Head of caudate nucleus (tissue), 42 donors: ENCODE data around the gene ADPRH.

ENCODE experiments used
- DNase-seq, 42 donors: peaks; one replicate each; pipeline versions ENCODE4 v3.0.0 to v3.0.0-alpha.2; 2020 to 2021; ENCODE audit warnings: mixed read lengths in 7 of 42
- intact Hi-C: fragments of 100-400 bp; cut with DNase I; formaldehyde crosslinking; loops from one replicate; pipeline ENCODE4 v1.15.0; 2022

The ADPRH gene

DNA sequence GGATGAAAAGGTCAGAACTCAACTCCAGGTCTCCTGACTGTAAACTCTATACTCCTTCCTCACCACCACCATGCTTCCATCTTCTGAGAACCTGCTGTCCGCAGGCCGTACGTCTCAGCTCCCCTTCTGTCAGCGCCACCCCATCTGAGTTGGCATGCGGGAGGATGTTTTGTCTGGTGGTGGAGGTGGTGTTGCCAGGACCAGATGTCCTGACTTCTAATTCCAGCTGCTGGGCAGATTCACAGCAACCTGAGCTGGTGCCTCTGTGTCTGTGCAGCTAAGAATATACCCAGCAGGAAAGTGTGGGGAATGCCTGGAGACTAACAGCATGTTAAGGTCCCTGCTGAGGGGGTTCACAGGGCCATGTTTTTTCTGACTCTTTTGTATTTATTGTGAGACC is 41.6 kb downstream of the ADPRH start:
- DNase-seq: no peak
- intact Hi-C loops: no loop called here

DNA sequence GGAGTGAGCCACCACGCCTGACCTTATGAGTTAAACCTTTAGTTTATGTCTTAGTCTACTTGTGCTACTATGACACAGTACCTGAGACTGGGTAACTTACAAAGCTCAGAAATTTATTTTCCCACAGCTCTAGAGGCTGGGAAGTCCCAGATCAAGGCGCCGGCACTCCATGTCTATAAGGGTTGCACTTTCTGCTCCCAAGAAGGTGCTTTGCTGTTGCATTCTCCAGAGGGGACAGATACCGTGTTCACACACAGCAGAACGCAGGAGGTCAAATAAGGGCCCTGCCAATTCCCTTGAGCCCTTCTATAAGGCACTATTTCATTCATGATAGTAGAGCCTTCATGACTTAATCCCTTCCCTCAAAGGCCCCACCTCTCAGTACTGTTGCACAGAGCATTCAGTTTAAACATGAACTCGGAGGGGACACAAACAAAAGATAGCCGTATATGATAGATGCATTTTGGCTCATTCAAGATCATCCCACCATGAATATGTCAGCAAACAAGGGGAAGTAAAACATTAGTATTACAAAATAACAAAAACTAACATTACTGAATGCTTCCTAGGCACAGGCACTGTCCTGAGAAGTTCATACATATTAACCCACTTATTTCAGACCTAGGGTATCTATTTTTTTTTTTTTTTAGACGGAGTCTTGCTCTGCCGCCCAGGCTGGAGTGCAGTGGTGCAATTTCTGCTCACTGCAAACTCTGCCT is 44.9 kb downstream of the ADPRH start:
- intact Hi-C loops: no loop called here
- DNase-seq: no peak

DNA sequence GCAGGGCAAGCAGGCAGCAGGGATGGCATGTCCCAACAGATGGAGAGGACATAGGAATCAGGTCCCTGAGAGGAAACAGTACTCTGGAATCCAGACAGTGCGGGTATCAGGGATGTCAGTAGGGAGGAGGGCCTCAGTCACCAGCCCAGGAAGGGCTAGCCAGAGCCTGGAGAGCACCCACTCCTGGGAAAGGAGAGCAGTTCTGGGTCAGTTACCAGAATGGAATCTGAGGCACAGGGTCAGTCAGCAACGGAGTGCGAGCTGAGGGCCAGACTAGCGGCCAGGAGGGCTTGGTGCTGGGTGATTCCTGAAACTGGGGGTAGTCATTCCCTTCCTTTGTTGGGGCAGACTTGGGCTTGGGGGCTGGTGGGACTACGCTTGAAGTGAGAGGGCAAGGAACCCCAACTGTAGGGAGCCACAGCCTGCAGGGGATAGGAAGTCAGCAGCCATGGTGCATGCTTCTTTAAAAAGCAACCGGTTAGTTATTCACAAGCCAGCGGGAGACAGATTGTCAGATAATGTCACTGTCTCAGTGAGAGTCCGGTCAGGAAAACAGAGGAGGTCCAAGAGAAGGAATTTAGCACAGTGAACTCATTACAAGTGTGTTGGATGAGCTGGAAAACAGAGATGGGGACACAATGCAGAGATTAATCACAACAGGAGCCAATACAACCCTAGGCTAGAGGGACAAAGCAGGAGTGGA is 46.3 kb downstream of the ADPRH start:
- DNase-seq: no peak
- intact Hi-C loops: no loop called here

DNA sequence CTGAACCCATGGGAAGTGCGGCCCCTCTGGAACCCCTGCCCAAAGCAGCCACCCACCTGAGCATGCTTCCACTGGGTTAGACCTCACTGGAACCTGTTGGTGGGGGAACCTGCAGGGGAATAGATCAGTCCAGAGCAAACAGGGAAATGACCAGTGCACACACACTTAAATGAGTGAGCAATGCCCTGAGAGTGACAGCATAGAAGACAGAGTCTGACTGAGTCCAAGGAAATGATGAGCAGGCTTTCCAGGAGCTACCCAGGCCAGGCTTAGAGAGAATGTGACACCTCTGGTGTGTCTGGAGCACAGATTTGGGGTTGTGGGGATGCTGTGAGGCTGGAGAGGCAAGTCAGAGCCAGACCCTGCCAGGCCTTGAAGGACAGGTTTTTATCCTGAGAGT is 46.9 kb downstream of the ADPRH start:
- no peak for DNase-seq
- intact Hi-C loops: no loop called here

DNA sequence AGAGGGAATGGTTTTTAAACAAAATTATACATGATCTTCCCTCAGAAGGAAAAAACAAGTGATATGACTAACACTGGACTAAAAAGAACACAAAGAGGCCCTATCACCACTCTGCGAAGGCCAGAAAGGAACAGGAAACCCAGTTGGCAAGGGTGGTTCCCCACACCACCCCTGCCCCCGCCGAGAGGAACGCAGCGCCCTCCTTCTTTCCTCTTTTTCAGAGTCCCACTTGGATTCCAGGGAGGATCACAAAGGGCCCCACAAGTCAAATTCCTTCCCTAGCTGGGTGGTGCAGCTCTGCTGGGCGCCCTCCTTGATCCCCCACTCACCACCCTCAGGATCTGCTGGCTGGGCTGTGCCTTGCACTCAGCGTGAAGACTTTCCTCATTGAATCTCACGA is 48.2 kb downstream of the ADPRH start:
- intact Hi-C loops: no loop called here
- DNase-seq: peak in 12 of 42 donors; percentile 8 to 53 (median 24)

DNA sequence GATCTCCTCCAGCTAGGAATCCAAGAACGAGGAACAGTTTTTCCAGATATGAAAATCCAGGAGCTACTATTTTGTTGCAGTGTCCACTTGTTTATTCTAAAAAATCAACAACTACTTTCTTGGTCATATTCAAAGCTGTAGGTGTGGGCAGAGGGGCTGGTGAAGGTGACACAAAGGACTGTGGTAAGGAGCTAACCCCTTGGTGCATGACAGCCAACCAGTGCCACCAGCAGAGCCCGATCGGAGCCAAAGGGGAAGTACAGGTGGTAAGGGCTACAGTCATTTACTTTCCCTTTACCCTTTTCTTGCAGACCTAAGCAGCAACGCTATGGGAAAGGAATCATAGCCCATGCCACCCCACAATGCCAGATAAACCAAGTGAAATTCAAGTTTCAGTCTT is 49.1 kb downstream of the ADPRH start:
- no peak for DNase-seq
- intact Hi-C loops: no loop called here

DNA sequence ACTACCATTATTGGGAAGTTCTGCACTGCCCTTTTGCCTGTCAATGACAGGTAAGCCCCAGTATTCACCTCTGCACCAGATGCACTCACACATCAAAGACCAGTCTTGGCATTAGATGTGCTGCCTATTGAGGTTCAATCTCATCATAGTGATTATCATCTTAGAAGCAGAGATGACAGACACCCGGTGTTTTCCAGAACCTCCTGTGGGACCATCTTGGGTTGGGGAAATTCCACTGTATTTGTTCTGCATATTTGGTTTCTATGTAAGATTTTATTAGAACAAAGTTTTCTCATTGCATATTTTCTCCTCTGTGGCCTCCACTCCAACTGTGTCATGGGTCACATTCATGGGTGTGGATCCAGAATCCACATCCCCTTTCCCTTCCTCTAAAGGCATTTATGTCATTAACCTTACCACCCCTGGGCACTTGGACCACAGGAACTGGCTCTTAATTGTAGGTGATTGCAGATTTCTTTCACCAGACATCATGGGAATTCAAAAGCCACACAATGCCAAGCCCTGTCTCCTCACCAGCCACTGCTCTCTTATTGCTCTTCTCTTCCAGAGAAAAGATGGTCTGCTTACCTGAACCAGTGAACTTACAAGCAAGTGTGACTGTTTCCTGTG is 49.6 kb downstream of the ADPRH start:
- intact Hi-C loops: no loop called here
- no peak for DNase-seq

DNA sequence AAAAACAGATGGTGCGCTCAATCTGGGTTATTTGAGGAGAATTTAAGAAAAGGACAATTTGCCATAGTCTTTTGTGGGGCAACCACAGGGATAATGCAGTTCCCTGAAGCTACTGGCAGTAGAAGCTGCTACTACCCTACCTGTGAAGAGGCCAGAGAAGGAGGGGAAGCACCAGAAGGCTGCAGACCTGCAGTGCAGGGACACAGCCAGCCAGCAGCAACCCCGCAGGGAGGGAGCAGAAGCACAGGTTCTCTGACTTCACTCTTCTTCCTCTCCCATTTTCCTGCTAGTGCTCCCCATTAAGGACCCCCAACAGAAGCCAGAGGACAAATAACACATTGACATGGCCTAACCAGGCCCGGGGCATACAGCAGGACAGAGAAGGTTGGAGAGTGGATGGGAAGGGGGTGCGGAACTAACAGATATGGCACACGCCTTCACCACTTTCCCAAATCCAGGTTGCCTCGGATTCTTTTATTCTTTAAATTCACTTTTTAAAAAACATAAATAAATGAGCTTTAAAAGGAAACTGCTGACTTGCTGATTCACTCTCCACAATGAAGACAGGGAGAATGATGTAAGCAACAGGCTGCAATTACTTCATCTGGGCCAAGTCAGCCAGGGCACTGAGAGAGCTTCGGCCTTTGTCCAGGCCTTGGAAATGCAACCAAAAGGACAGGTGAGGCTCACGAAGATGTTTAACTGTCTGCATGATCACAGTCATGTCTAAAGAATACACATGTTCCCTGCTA is 51.0 kb downstream of the ADPRH start:
- intact Hi-C loops: no loop called here

DNA sequence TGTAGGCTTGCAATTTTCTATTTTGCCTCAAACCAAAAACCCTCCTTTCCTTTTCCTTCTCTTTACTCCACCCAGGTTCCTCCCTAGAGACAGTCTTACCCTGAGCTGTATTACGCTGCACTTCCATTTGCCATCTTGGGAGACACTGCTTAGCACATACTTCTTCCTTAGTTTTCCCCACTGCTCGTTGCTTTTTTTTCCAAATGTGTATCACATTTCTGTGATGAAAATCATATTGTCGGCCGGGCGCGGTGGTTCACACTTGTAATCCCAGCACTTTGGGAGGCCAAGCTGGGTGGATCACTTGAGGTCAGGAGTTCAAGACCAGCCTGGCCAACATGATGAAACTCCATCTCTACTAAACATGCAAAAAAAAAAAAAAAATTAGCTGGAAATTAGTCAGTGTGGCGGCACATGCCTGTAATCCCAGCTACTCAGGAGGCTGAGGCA is 51.6 kb downstream of the ADPRH start:
- no peak for DNase-seq
- intact Hi-C loops: no loop called here

More for the DNA sequence above, 51.0 kb downstream of the ADPRH start:
- no peak for DNase-seq

DNA sequence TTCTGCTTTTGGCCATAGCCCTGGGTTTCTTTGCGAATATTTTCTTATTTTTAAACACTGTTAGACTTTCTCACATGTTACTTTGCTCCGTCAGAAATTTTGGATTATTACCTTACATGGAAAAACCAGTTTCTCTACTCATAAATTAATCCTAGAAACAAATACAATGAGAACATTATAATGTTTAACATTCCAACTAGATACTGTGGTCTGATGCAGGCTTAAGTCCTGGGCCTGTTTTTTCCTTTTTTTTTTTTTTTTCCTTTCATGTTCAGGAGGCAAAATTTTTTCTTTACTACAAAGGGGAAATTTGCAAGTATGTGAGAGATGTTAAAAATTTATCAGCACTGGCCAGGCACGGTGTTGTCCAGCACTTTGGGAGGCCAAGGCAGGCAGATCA is 52.2 kb downstream of the ADPRH start:
- intact Hi-C loops: no loop called here
- no peak for DNase-seq

DNA sequence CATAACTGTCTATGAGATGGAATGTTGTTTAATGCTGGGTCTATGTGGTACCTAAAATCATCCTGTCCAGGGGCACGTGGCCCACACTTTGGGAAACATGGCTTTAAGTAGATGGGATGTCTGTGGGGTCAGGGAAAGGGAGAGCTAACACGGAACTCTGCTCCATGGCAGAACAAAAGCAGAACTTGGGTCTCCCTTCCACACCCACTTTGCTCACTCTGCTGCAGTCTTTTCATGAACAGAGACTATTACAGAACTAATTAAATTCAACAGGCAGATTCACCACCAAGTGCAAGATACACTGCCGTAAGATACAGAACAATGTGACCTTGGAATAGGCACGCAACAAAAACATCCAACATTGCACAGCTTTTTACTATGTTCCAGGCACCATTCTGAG is 52.9 kb downstream of the ADPRH start:
- DNase-seq: no peak
- intact Hi-C loops: no loop called here

DNA sequence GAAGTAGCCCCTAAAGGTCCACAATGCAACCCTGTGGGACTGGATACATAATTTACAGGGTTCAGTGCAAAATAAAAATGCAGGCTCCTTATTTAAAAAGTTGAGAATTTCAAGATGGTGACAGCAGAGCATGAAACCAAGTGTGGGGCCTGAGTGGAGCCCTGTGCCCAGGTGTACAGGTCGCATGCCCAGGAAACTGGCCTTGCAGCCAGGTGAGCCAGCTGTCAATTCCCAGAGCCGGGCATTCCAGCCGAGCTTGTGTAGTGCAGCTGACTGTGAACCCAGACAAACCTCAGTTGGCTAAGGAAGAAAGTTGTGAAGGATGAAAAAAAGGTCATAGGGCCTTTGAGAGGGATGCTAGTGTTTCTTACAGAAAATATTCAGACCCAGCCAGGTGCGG is 53.5 kb downstream of the ADPRH start:
- intact Hi-C loops: no loop called here
- DNase-seq: no peak

DNA sequence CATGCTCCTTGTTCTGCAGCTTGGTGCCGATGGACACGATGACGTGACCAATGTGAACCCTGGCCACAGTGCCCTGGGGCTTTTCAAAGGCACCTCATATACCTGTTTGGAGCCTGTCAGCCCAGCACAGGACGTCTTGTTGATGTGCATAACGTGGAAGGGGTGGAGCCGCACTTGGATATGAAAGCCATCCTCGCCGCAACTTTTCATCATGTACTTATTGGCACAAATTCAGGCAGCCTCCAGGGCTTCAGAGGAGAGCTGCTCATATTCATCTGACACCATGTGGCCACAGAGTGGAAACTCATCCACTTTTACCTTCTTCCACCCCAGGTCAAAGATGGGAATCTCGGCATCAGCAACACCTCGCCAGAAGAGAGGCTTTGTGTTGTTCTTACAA is 56.4 kb downstream of the ADPRH start:
- intact Hi-C loops: no loop called here
- DNase-seq: no peak

DNA sequence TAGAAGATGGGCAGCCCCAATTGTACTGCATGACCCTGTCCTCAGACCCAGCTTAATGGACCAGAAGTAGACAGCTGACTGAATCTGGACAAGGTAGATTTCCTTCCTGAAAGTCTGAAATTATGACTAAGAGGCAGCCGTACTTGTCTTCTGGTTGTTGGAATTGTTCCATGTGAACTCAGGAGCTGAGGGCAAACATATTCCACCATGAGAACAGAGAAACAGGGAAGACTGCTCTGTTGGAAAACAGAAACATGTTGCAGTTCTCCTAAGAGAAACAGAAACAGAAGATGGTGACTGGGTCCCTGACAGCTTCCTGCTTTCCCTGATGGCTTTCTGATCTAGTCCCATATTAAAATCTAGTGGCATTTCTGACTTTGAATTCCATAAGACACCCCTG is 57.0 kb downstream of the ADPRH start:
- intact Hi-C loops: no loop called here
- DNase-seq: no peak

DNA sequence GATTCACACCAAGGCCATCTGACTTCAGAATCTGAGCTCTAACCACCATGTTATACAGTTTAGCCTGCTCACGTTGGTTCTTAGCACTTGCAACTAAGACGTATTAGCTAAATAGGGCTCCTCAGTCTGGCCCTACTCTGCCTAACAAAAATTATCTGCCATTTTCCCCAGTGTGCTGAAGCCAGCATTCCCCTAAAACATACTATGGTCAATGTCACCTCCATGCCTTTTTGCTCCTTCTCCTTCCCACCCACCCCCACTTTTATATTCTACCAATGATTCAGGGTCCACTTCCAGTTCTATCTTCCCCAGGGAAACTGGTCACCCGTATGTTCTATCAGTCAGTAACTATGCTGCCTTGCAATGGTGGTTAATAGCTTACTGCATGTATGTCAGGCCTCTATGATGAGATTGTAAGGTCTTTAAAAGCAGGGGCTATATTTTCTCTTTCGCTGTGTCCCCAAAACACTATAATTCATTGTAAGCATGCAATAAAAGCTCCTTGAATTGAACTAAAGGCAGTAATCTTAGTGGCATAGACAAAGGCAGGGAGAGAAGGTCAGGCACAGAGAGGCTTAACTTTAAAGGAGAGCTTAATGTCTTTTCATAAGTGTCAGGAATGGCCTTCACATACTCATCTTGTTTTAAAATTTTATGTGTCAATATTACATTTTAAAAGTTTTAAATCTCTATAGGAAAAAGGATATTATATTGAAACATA is 57.8 kb downstream of the ADPRH start:
- no peak for DNase-seq
- intact Hi-C loops: no loop called here

DNA sequence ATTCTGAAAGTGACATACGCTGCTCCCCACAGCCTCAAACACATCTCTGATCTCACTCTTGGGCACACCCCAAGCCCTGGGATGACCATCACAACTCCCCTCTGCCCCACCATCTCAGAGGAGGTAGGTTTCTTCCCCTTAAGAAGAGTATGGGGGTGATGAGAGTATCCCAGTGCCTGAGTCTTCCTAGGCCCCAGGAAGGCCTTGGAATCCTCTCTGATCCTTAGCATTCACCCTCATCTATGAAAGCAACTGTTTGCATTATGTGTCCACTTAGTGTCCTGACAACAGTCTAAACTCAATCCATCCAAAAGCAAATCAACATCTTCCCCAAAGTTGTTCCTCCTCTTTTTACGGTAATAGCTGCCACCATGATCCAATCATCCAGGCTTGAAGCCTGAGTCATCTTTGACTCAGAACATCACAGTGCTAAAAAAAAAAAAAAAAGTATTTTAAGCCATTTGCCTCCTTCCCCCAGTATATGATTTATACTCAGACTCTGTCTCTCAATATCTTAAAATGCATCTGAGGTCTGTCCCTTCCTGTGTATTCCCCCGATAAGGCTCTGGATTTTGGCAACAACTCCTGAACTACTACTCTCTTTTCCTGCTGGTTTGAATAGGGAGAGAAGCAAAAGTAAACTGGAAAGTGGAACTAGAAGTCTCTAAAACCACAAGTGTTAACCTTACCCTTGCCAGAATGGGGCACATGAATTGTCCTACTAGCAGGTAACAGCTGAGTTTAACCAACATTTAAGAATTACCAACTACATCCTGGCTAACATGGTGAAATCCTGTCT is 58.6 kb downstream of the ADPRH start:
- peak in 3 of 42 donors; percentile 9 to 23 (median 17) for DNase-seq
- intact Hi-C loops: no loop called here
